HEK293 (cell line): ENCODE measurements around the gene GNB2.
"Not testable (repeated sequence)": the region's sequence is repeated elsewhere in the genome, so short reads cannot be mapped to it uniquely, and the experiment has no call there.

Source experiments
- CTCF ChIA-PET: fragments of 350-600 bp; formaldehyde crosslinking; extraction: SDS; loops from one replicate; lab custom pipeline; 2021; ENCODE audit warnings: antibody characterized with exemption; lab: Yijun Ruan, JAX
- POLR2A ChIA-PET: fragments of 300-600 bp; formaldehyde crosslinking; extraction: SDS; loops from one replicate; lab custom pipeline; 2020; ENCODE audit warnings: antibody characterized with exemption, inconsistent platforms; lab: Yijun Ruan, JAX
- H3K27ac ChIP-seq: fragments of 200-500 bp; sonication (Bioruptor generic); 2 replicates; pipeline ENCODE4 v1.5.1; 2014; ENCODE audit warnings: low read depth, low read length, control low read depth, inconsistent platforms; ENCODE audit errors: extremely low read depth
- H3K36me3 ChIP-seq, 2 experiments: fragments of 200-500 bp in 1 of 2; sonication (Bioruptor generic) in 1 of 2; 1 replicate in 1 of 2; 2 replicates in 1 of 2; pipeline ENCODE4 v1.5.1; 2014 to 2017; ENCODE audit warnings: inconsistent platforms in 2 of 2, low read length in 2 of 2; ENCODE audit not compliant: control insufficient read depth in 2 of 2, insufficient read depth in 1 of 2
- H3K4me1 ChIP-seq: fragments of 200-500 bp; sonication (Bioruptor generic); 2 replicates; pipeline ENCODE4 v1.5.1; 2014; ENCODE audit warnings: mild to moderate bottlenecking, low read length, inconsistent platforms; ENCODE audit not compliant: control insufficient read depth, insufficient read depth
- H3K4me3 ChIP-seq: 2 replicates; pipeline ENCODE4 v1.5.1; 2011; ENCODE audit warnings: low read depth, mild to moderate bottlenecking, control low read depth, low read length, moderate library complexity
- H3K9me3 ChIP-seq: fragments of 200-500 bp; sonication (Bioruptor generic); 2 replicates; pipeline ENCODE4 v1.5.1; 2014; ENCODE audit warnings: low read depth, low read length, inconsistent platforms; ENCODE audit not compliant: control insufficient read depth, insufficient read depth
- GLIS2 ChIP-seq: fragments of 450-650 bp; formaldehyde crosslinking; IDR thresholded peaks from 2 replicates; pipeline ENCODE4 v1.5.1; 2016; ENCODE audit warnings: missing biosample characterization, missing genetic modification characterization
- HIC1 ChIP-seq: fragments of 450-650 bp; formaldehyde crosslinking; IDR thresholded peaks from 2 replicates; pipeline ENCODE4 v1.5.1; 2016; ENCODE audit warnings: missing biosample characterization, missing genetic modification characterization
- IKZF3 ChIP-seq: fragments of 450-650 bp; IDR thresholded peaks from 2 replicates; pipeline ENCODE4 v1.5.0; 2018; ENCODE audit warnings: missing biosample characterization, mild to moderate bottlenecking, missing genetic modification characterization, moderate library complexity
- KLF1 ChIP-seq: fragments of 450-650 bp; formaldehyde crosslinking; IDR thresholded peaks from 2 replicates; pipeline ENCODE4 v1.5.1; 2016; ENCODE audit warnings: missing biosample characterization, missing genetic modification characterization
- KLF9 ChIP-seq: fragments of 450-650 bp; formaldehyde crosslinking; IDR thresholded peaks from 2 replicates; pipeline ENCODE4 v1.5.1; 2016; ENCODE audit warnings: missing biosample characterization, missing genetic modification characterization, low read depth
- PATZ1 ChIP-seq: fragments of 450-650 bp; formaldehyde crosslinking; IDR thresholded peaks from 2 replicates; pipeline ENCODE4 v1.5.1; 2016; ENCODE audit warnings: missing biosample characterization, missing genetic modification characterization
- PRDM4 ChIP-seq: fragments of 450-650 bp; formaldehyde crosslinking; IDR thresholded peaks from 2 replicates; pipeline ENCODE4 v1.5.1; 2017; ENCODE audit warnings: missing biosample characterization, missing genetic modification characterization
- ZFHX2 ChIP-seq: fragments of 450-650 bp; formaldehyde crosslinking; conservative IDR thresholded peaks from 2 replicates; pipeline ENCODE4 v1.5.1; 2016; ENCODE audit warnings: missing biosample characterization, missing genetic modification characterization
- ZNF155 ChIP-seq: fragments of 450-650 bp; formaldehyde crosslinking; IDR thresholded peaks from 2 replicates; pipeline ENCODE4 v1.5.1; 2016; ENCODE audit warnings: missing biosample characterization, missing genetic modification characterization
- ZNF174 ChIP-seq: fragments of 450-650 bp; formaldehyde crosslinking; IDR thresholded peaks from 2 replicates; pipeline ENCODE4 v1.5.0; 2017; ENCODE audit warnings: missing biosample characterization, mild to moderate bottlenecking, missing genetic modification characterization
- ZNF292 ChIP-seq: fragments of 450-650 bp; formaldehyde crosslinking; IDR thresholded peaks from 2 replicates; pipeline ENCODE4 v1.5.1; 2016; ENCODE audit warnings: low read depth, missing biosample characterization, missing genetic modification characterization, borderline replicate concordance
- ZNF324 ChIP-seq: fragments of 450-650 bp; formaldehyde crosslinking; IDR thresholded peaks from 2 replicates; pipeline ENCODE4 v1.5.1; 2016; ENCODE audit warnings: missing biosample characterization, missing genetic modification characterization
- ZNF366 ChIP-seq: fragments of 450-650 bp; formaldehyde crosslinking; conservative IDR thresholded peaks from 2 replicates; pipeline ENCODE4 v1.5.1; 2016; ENCODE audit warnings: missing biosample characterization, missing genetic modification characterization
- ZNF423 ChIP-seq: fragments of 450-650 bp; formaldehyde crosslinking; IDR thresholded peaks from 2 replicates; pipeline ENCODE4 v1.5.1; 2016; ENCODE audit warnings: missing biosample characterization, missing genetic modification characterization
- ZNF501 ChIP-seq: fragments of 450-650 bp; formaldehyde crosslinking; IDR thresholded peaks from 2 replicates; pipeline ENCODE4 v1.5.1; 2016; ENCODE audit warnings: missing biosample characterization, missing genetic modification characterization
- ZNF544 ChIP-seq: fragments of 450-650 bp; formaldehyde crosslinking; IDR thresholded peaks from 2 replicates; pipeline ENCODE4 v1.5.0; 2017; ENCODE audit warnings: missing biosample characterization, missing genetic modification characterization
- ZNF610 ChIP-seq: fragments of 450-650 bp; formaldehyde crosslinking; IDR thresholded peaks from 2 replicates; pipeline ENCODE4 v1.5.1; 2016; ENCODE audit warnings: missing biosample characterization, missing genetic modification characterization, borderline replicate concordance
- ZNF692 ChIP-seq: fragments of 450-650 bp; formaldehyde crosslinking; IDR thresholded peaks from 2 replicates; pipeline ENCODE4 v1.5.1; 2016; ENCODE audit warnings: missing biosample characterization, missing genetic modification characterization
- ZNF785 ChIP-seq: fragments of 450-650 bp; formaldehyde crosslinking; IDR thresholded peaks from 2 replicates; pipeline ENCODE4 v1.5.1; 2016; ENCODE audit warnings: missing biosample characterization, missing genetic modification characterization
- ZNF792 ChIP-seq: fragments of 450-650 bp; formaldehyde crosslinking; IDR thresholded peaks from 2 replicates; pipeline ENCODE4 v1.5.1; 2016; ENCODE audit warnings: missing biosample characterization, missing genetic modification characterization

GNB2 gene

GRCh38 chr7:100699018-100699417 is 25.5 kb downstream of the GNB2 start:
- Histone ChIP-seq H3K9me3 (no peaks in the 10 kb centered on the region), H3K4me3 (no peak overlapping the region), H3K36me3 (no peaks in the 10 kb centered on the region), H3K4me1 (no peaks in the 10 kb centered on the region), H3K27ac (no peak overlapping the region)
- POLR2A ChIA-PET: interaction anchor here (0.6 kb wide), 1 partner anchor 177 kb away, joined by 3 read pairs; no protein-coding TSS in a partner anchor
- no peak for TF ChIP-seq ZNF692 (tag by site-specific recombination)
- CTCF ChIA-PET: interaction anchor here (0.7 to 1.4 kb wide), 5 partner anchors 8 to 230 kb away, joined by 3 to 6 read pairs (median 3); no protein-coding TSS in a partner anchor

GRCh38 chr7:100701089-100701488 is 27.5 kb downstream of the GNB2 start:
- H3K9me3 ChIP-seq, H3K4me3 ChIP-seq, H3K4me1 ChIP-seq, H3K36me3 ChIP-seq, H3K27ac ChIP-seq: not testable (repeated sequence)
- ChIA-PET CTCF (interaction anchor here (0.6 to 3.1 kb wide), 7 partner anchors 9 to 151 kb away, joined by 4 to 18 read pairs (median 5); partner anchors contain the start of gene SLC12A9), POLR2A (interaction anchor here (1.6 kb wide), 1 partner anchor 115 kb away, joined by 3 read pairs; the partner anchor contains the start of genes FBXO24 and LRCH4)
- peak; percentile 80 for TF ChIP-seq ZNF366 (tag by site-specific recombination)

- Histone ChIP-seq H3K4me3 (peak overlapping the region; percentile 71), H3K9me3 (no peaks in the 10 kb centered on the region), H3K36me3 (peaks cover 12 to 15% of the 10 kb centered on the region in 2 experiments; a peak in 2 of 3 replicates), H3K27ac (peak overlapping the region; percentile 87), H3K4me1 (no peaks in the 10 kb centered on the region)
- ChIA-PET POLR2A (interaction anchor here (0.7 to 2.6 kb wide), 39 partner anchors 9 to 732 kb away, joined by 3 to 35 read pairs (median 7); partner anchors contain the start of genes EPHB4, FBXO24, GIGYF1 and GNB2), CTCF (interaction anchor here (0.5 to 6.8 kb wide), 38 partner anchors 9 to 581 kb away, joined by 3 to 100 read pairs (median 4); partner anchors contain the start of genes EPO, FBXO24, GNB2 and LRCH4)
- TF ChIP-seq HIC1 (tag by site-specific recombination): no peak; the same call in 1 of the 2 replicates
- peak; percentile 81 for TF ChIP-seq ZNF501 (tag by site-specific recombination)
- TF ChIP-seq ZNF155 (tag by site-specific recombination): no peak
- TF ChIP-seq ZNF785 (tag by site-specific recombination): 0 out of 2 replicates have a peak, but pooled peaks have one; percentile 67
- TF ChIP-seq ZNF544: no peak
- TF ChIP-seq ZNF423 (tag by site-specific recombination): peak; percentile 63; the same call in 1 of the 2 replicates
- TF ChIP-seq IKZF3 (tag by site-specific recombination): no peak
- TF ChIP-seq ZFHX2 (tag by site-specific recombination): peak; percentile 95
- peak; percentile 85 for TF ChIP-seq PATZ1 (tag by site-specific recombination)
- peak; percentile 69; the same call in 1 of the 2 replicates for TF ChIP-seq ZNF324 (tag by site-specific recombination)
- TF ChIP-seq ZNF610 (tag by site-specific recombination): peak; percentile 78
- peak; percentile 30 for TF ChIP-seq KLF1 (tag by site-specific recombination)
- 0 out of 2 replicates have a peak, but pooled peaks have one; percentile 37 for TF ChIP-seq PRDM4 (tag by site-specific recombination)
- TF ChIP-seq ZNF174 (tag by site-specific recombination): no peak
- TF ChIP-seq ZNF792 (tag by site-specific recombination): 0 out of 2 replicates have a peak, but pooled peaks have one; percentile 62
- peak; percentile 96 for TF ChIP-seq GLIS2 (tag by site-specific recombination)
- TF ChIP-seq KLF9 (tag by site-specific recombination): peak; percentile 72
- TF ChIP-seq ZNF692 (tag by site-specific recombination): peak; percentile 77; the same call in 1 of the 2 replicates
- no peak for TF ChIP-seq ZNF292 (tag by site-specific recombination)
Observed at GRCh38 chr7:100705320-100705752, 31.8 kb downstream of the GNB2 start.
